Uterus (tissue), 4 donors: Measurements from ENCODE around the gene GLIS2. TPM values are rescaled to one million over a fixed set of nuclear protein-coding genes. Genes with fewer than 3 reads are reported as not detected.

Source experiments
- DNase-seq, 2 donors: peaks; one replicate each; pipeline ENCODE4 v3.0.0-alpha.2; 2019 to 2020
- H3K27ac ChIP-seq, 2 donors: fragments of 200-600 bp; sonication (generic); 1 replicate in 1 of 2; 2 replicates in 1 of 2; pipeline ENCODE4 v1.5.1; 2016 to 2018
- H3K27me3 ChIP-seq, 2 donors: fragments of 200-600 bp; sonication (generic); one replicate each; pipeline ENCODE4 v1.5.1; 2018 to 2019; ENCODE audit warnings: control low read depth in 1 of 2
- H3K36me3 ChIP-seq, 2 donors: fragments of 200-600 bp; sonication (generic); one replicate each; pipeline ENCODE4 v1.5.1; 2019; ENCODE audit warnings: control low read depth in 1 of 2
- H3K4me1 ChIP-seq, 2 donors: fragments of 200-600 bp; sonication (generic); one replicate each; pipeline ENCODE4 v1.5.1; 2018 to 2019; ENCODE audit warnings: control low read depth in 1 of 2
- H3K4me3 ChIP-seq, 2 donors: fragments of 200-600 bp; sonication (generic); 1 replicate in 1 of 2; 2 replicates in 1 of 2; pipeline ENCODE4 v1.5.1; 2018 to 2019; ENCODE audit warnings: mild to moderate bottlenecking in 1 of 2
- H3K9me3 ChIP-seq, 2 donors: fragments of 200-600 bp; sonication (generic); one replicate each; pipeline ENCODE4 v1.5.1; 2019; ENCODE audit warnings: control low read depth in 1 of 2
- CTCF ChIP-seq, 4 experiments: fragments of 200-600 bp in 2 of 4; fragments of 450-650 bp in 2 of 4; sonication (generic) in 2 of 4; IDR thresholded peaks; one replicate each; pipeline ENCODE4 v1.5.1; 2016 to 2019; ENCODE audit warnings: antibody characterized with exemption in 4 of 4, mild to moderate bottlenecking in 2 of 4, moderate library complexity in 1 of 4
- POLR2A ChIP-seq, 2 donors: fragments of 450-650 bp; IDR thresholded peaks; one replicate each; pipeline ENCODE4 v1.6.1; 2016; ENCODE audit warnings: antibody characterized with exemption in 2 of 2, mild to moderate bottlenecking in 1 of 2, moderate library complexity in 1 of 2
- intact Hi-C: fragments of 100-400 bp; cut with DNase I; formaldehyde crosslinking; loops from one replicate; pipeline ENCODE4 v1.15.1; 2023; ENCODE audit warnings: low total_unique reads
- total RNA-seq, 4 donors: library from RNA; depleted of rRNA in 3 of 4; stranded (reverse); fragments of >200 nt in 3 of 4; gene quantifications; one replicate each; pipeline versions ENCODE4 v1.1.0 to v1.2.4, GENCODE V29; 2014 to 2023
- donor health status: DM: yes; HTN: yes; CAD: no.

GLIS2 gene
- total RNA-seq, 4 donors from 2014 or later: 2.9 to 55.8 (median 5.1) TPM

DNA sequence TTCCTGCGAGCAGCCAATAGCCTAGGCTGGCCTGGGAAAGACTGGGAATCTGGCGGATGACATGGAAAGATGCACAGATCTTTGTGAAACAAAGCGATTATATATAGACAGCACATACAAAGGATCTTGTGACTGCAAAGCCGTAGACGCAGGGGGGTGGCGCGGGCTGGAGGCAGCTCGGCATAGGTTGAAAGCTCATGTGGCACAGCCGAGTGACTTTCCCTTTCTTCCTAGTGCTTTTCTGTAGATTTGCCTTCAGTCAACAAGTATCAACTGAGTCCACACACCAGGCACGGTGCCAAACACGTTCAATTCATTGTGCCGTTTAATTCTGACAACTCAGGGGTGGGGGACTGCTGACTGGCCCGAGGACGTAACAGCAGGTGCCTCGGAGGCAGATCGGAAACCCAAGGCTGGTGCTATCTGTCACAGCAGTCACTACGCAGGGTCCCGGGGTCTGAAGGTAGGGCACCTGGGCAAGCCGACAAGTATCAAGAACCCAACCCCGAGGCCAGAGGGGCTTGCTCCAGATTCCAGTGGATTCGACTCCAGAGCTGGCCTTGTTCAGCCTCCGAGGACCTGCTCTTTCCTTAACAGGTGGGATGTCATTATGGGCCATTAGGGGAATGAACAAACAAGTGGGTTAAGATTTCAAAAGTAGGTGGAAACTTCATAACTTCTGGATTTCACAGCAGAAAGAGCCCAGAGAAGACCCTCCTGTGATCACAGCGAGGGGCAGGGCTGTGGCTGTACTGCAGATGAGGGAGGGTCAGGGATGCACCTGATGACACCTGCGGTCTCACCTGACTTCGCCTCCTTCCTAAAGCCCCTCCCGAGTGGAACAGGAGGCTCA, 29.3 kb downstream of the GLIS2 start:
- peaks cover 0 to 4% of the 10 kb centered on the region in 2 donors for H3K4me1 ChIP-seq
- intact Hi-C loops: no loop called here
- H3K36me3 ChIP-seq: no peaks in the 10 kb centered on the region
- no peak overlapping the region for H3K4me3 ChIP-seq
- no peak overlapping the region for H3K27ac ChIP-seq
- no peaks in the 10 kb centered on the region for H3K9me3 ChIP-seq
- no peaks in the 10 kb centered on the region for H3K27me3 ChIP-seq
- TF ChIP-seq POLR2A (IDR thresholded peaks at IDR 0.05): no peak
- TF ChIP-seq CTCF (IDR thresholded peaks at IDR 0.05): no peak
- no peak for DNase-seq

- H3K27ac ChIP-seq: no peak overlapping the region
Measured at GRCh38 chr16:4345836-4346781, 30.2 kb downstream of the GLIS2 start.

DNA sequence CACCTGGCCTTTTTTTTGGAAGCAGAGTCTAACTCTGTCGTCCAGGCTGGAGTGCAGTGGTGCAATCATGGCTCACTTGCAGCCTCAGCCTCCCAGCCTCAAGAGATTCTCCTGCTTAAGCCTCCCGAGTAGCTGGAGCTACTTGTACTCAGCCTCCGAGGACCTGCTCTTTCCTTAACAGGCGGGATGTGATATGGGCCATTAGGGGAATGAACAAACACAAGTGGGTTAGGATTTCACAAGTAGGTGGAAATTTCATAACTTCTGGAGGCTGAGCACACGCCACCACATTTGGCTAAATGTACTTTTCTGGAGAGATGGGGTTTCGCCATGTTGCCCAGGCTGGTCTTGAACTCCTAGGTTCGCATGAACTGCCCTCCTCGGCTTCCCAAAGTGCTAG, 31.1 kb downstream of the GLIS2 start:
- Histone ChIP-seq H3K27ac (no peak overlapping the region), H3K9me3 (no peaks in the 10 kb centered on the region), H3K4me3 (no peak overlapping the region), H3K27me3 (no peaks in the 10 kb centered on the region), H3K4me1 (no peaks in the 10 kb centered on the region), H3K36me3 (no peaks in the 10 kb centered on the region)
- TF ChIP-seq CTCF (IDR thresholded peaks at IDR 0.05): no peak
- no peak for TF ChIP-seq POLR2A (IDR thresholded peaks at IDR 0.05)
- no peak for DNase-seq
- intact Hi-C loops: no loop called here

More at GRCh38 chr16:4345836-4346781, 30.2 kb downstream of the GLIS2 start:
- TF ChIP-seq CTCF (IDR thresholded peaks at IDR 0.05): no peak
- TF ChIP-seq POLR2A (IDR thresholded peaks at IDR 0.05): no peak
- H3K9me3 ChIP-seq: no peaks in the 10 kb centered on the region
- H3K36me3 ChIP-seq: no peaks in the 10 kb centered on the region
- no peak for DNase-seq
- H3K4me3 ChIP-seq: no peak overlapping the region
- no peaks in the 10 kb centered on the region for H3K27me3 ChIP-seq
- H3K4me1 ChIP-seq: no peaks in the 10 kb centered on the region
- intact Hi-C loops: no loop called here

GRCh38 chr16:4347765-4348509, 32.1 kb downstream of the GLIS2 start:
- intact Hi-C loops: no loop called here
- no peak overlapping the region for H3K4me3 ChIP-seq
- no peaks in the 10 kb centered on the region for H3K27me3 ChIP-seq
- no peaks in the 10 kb centered on the region for H3K36me3 ChIP-seq
- no peaks in the 10 kb centered on the region for H3K4me1 ChIP-seq
- DNase-seq: no peak
- H3K27ac ChIP-seq: no peak overlapping the region
- TF ChIP-seq POLR2A (IDR thresholded peaks at IDR 0.05) (no peak), CTCF (IDR thresholded peaks at IDR 0.05) (no peak)
- no peaks in the 10 kb centered on the region for H3K9me3 ChIP-seq
